Tibial nerve (tissue), 4 donors: ENCODE results near the gene CRABP2. TPM values are rescaled to one million over a fixed set of nuclear protein-coding genes. Genes with fewer than 3 reads are reported as not detected.
A peak's percentile ranks its signal among the peaks of the same experiment; 100 is the strongest.

Source experiments
- DNase-seq, 2 donors: peaks; one replicate each; pipeline ENCODE4 v3.0.0-alpha.2; 2019; ENCODE audit warnings: low spot score in 2 of 2
- H3K27ac ChIP-seq, 4 donors: fragments of 200-600 bp; sonication (generic) in 3 of 4; one replicate each; pipeline ENCODE4 v1.5.1; 2017 to 2019; ENCODE audit warnings: mild to moderate bottlenecking in 1 of 4
- H3K27me3 ChIP-seq, 2 donors: fragments of 200-600 bp; sonication (generic) in 1 of 2; one replicate each; pipeline versions ENCODE4 v1.5.1 to v1.6.0; 2017 to 2019
- H3K36me3 ChIP-seq, 3 donors: fragments of 200-600 bp; sonication (generic); one replicate each; pipeline ENCODE4 v1.5.1; 2018 to 2019
- H3K4me1 ChIP-seq, 4 donors: fragments of 200-600 bp; sonication (generic) in 3 of 4; one replicate each; pipeline ENCODE4 v1.5.1; 2017 to 2019
- H3K4me3 ChIP-seq, 4 donors: fragments of 200-600 bp; sonication (generic) in 3 of 4; one replicate each; pipeline ENCODE4 v1.5.1; 2017 to 2019; ENCODE audit warnings: mild to moderate bottlenecking in 1 of 4, moderate library complexity in 1 of 4
- H3K9me3 ChIP-seq, 4 donors: fragments of 200-600 bp; sonication (generic) in 3 of 4; one replicate each; pipeline ENCODE4 v1.5.1; 2017 to 2019
- CTCF ChIP-seq, 5 experiments: fragments of 200-600 bp in 3 of 5; fragments of 450-650 bp in 2 of 5; sonication (generic) in 3 of 5; IDR thresholded peaks; one replicate each; pipeline ENCODE4 v1.5.1; 2016 to 2019; ENCODE audit warnings: antibody characterized with exemption in 5 of 5, mild to moderate bottlenecking in 3 of 5, moderate library complexity in 2 of 5
- EP300 ChIP-seq, 2 donors: sonication (generic); formaldehyde crosslinking; IDR thresholded peaks; one replicate each; pipeline ENCODE4 v1.6.1; 2017; ENCODE audit warnings: antibody characterized with exemption in 2 of 2, mild to moderate bottlenecking in 1 of 2
- POLR2A ChIP-seq, 2 donors: fragments of 450-650 bp; IDR thresholded peaks; one replicate each; pipeline ENCODE4 v1.6.1; 2017; ENCODE audit warnings: antibody characterized with exemption in 2 of 2, mild to moderate bottlenecking in 2 of 2, moderate library complexity in 2 of 2
- WGBS, 2 donors: methylation state at CpG; one replicate each; pipeline ENCODE4 v1.1.5; 2018; 5-methylcytosine and 5-hydroxymethylcytosine counted together
- total RNA-seq, 4 donors: library from RNA; depleted of rRNA; stranded (reverse); fragments of >200 nt; gene quantifications; one replicate each; pipeline ENCODE4 v1.1.0, GENCODE V29; 2016

The CRABP2 gene
- total RNA-seq, 4 donors from 2014 or later = 3.5 to 13.2 (median 5.0) TPM

GRCh38 chr1:156671804-156672203 lies 33.6 kb downstream of the CRABP2 start:
- Histone ChIP-seq H3K4me1 (peaks cover 0 to 82% (median 33%) of the 10 kb centered on the region in 4 donors), H3K4me3 (no peak overlapping the region), H3K27me3 (peaks cover 0 to 1% of the 10 kb centered on the region in 2 donors), H3K27ac (peak overlapping the region in 1 of 4 donors; percentile 33), H3K9me3 (no peaks in the 10 kb centered on the region), H3K36me3 (peaks cover 0 to 32% (median 0%) of the 10 kb centered on the region in 3 donors)
- TF ChIP-seq CTCF (IDR thresholded peaks at IDR 0.05) (no peak), POLR2A (IDR thresholded peaks at IDR 0.05) (no peak), EP300 (IDR thresholded peaks at IDR 0.05) (no peak)
- WGBS, 2 donors = 94 to 95% methylated on average over 2 of the region's 2 CpGs
- no peak for DNase-seq

GRCh38 chr1:156670791-156671190 lies 34.6 kb downstream of the CRABP2 start:
- no peak for TF ChIP-seq POLR2A (IDR thresholded peaks at IDR 0.05)
- TF ChIP-seq CTCF (IDR thresholded peaks at IDR 0.05) = no peak
- no peak for TF ChIP-seq EP300 (IDR thresholded peaks at IDR 0.05)
- no peaks in the 10 kb centered on the region for H3K9me3 ChIP-seq
- DNase-seq = no peak

GRCh38 chr1:156670359-156670758 lies 35.0 kb downstream of the CRABP2 start:
- peaks cover 0 to 82% (median 43%) of the 10 kb centered on the region in 4 donors for H3K4me1 ChIP-seq
- no peak for TF ChIP-seq CTCF (IDR thresholded peaks at IDR 0.05)
- H3K4me3 ChIP-seq = no peak overlapping the region
- no peaks in the 10 kb centered on the region for H3K27me3 ChIP-seq
- WGBS, 2 donors = 63 to 78% methylated on average over 6 of the region's 6 CpGs
- H3K36me3 ChIP-seq = peaks cover 0 to 32% (median 0%) of the 10 kb centered on the region in 3 donors
- peak overlapping the region in 3 of 4 donors; percentile 11 to 94 (median 84) for H3K27ac ChIP-seq
- no peaks in the 10 kb centered on the region for H3K9me3 ChIP-seq
- DNase-seq = no peak

More at GRCh38 chr1:156670791-156671190, 34.6 kb downstream of the CRABP2 start:
- WGBS, 2 donors = 58 to 72% methylated on average over 3 of the region's 4 CpGs
- Histone ChIP-seq H3K36me3 (peaks cover 0 to 32% (median 0%) of the 10 kb centered on the region in 3 donors), H3K27ac (peak overlapping the region in 2 of 4 donors; percentile 84 to 94), H3K27me3 (no peaks in the 10 kb centered on the region), H3K4me3 (no peak overlapping the region), H3K4me1 (peaks cover 0 to 82% (median 39%) of the 10 kb centered on the region in 4 donors)

GRCh38 chr1:156669794-156670193 lies 35.6 kb downstream of the CRABP2 start:
- H3K9me3 ChIP-seq = no peaks in the 10 kb centered on the region
- no peak overlapping the region for H3K4me3 ChIP-seq
- peaks cover 0 to 26% (median 0%) of the 10 kb centered on the region in 3 donors for H3K36me3 ChIP-seq
- TF ChIP-seq EP300 (IDR thresholded peaks at IDR 0.05) (no peak), POLR2A (IDR thresholded peaks at IDR 0.05) (no peak), CTCF (IDR thresholded peaks at IDR 0.05) (no peak)
- peaks cover 0 to 82% (median 42%) of the 10 kb centered on the region in 4 donors for H3K4me1 ChIP-seq
- WGBS, 2 donors = 48 to 59% methylated on average over 5 of the region's 5 CpGs
- H3K27ac ChIP-seq = peak overlapping the region in 3 of 4 donors; percentile 11 to 94 (median 84)
- DNase-seq = no peak
- H3K27me3 ChIP-seq = no peaks in the 10 kb centered on the region

GRCh38 chr1:156668801-156669637 lies 36.4 kb downstream of the CRABP2 start:
- Histone ChIP-seq H3K27me3 (no peaks in the 10 kb centered on the region), H3K36me3 (peaks cover 0 to 20% (median 0%) of the 10 kb centered on the region in 3 donors), H3K4me3 (no peak overlapping the region), H3K9me3 (no peaks in the 10 kb centered on the region), H3K27ac (peak overlapping the region in 3 of 4 donors; percentile 67 to 94 (median 84)), H3K4me1 (peaks cover 0 to 82% (median 44%) of the 10 kb centered on the region in 4 donors)
- WGBS, 2 donors = 74 to 76% methylated on average over 16 to 17 of the region's 17 CpGs
- no peak for DNase-seq
- TF ChIP-seq POLR2A (IDR thresholded peaks at IDR 0.05) (no peak), CTCF (IDR thresholded peaks at IDR 0.05) (no peak)
